NCI-H82 (cell line): ENCODE data around the gene ROBO2.
A peak's percentile ranks its signal among the peaks of the same experiment; 100 is the strongest.
"Not testable (repeated sequence)": the region's sequence is repeated elsewhere in the genome, so short reads cannot be mapped to it uniquely, and the experiment has no call there.

Source experiments
- DNase-seq: peaks from one replicate; lab custom pipeline; 2025; lab: John Stamatoyannopoulos, UW

ROBO2 gene

GRCh38 chr3:77326586-77326985 is 286.7 kb downstream of the ROBO2 start:
- DNase-seq: peak; percentile 90

- no peak for DNase-seq
These were observed 288.8 kb downstream of the ROBO2 start for GRCh38 chr3:77328690-77329089.

- no peak for DNase-seq
These were observed 289.2 kb downstream of the ROBO2 start for GRCh38 chr3:77329116-77329515.

GRCh38 chr3:77338195-77338594 is 298.3 kb downstream of the ROBO2 start:
- DNase-seq: no peak

GRCh38 chr3:77342027-77342426 is 302.1 kb downstream of the ROBO2 start:
- DNase-seq: no peak

GRCh38 chr3:77342688-77343087 is 302.8 kb downstream of the ROBO2 start:
- DNase-seq: no peak

GRCh38 chr3:77345009-77345408 is 305.1 kb downstream of the ROBO2 start:
- DNase-seq: no peak

GRCh38 chr3:77348244-77348855 is 308.5 kb downstream of the ROBO2 start:
- DNase-seq: peak; percentile 10

GRCh38 chr3:77354958-77355357 is 315.1 kb downstream of the ROBO2 start:
- no peak for DNase-seq

GRCh38 chr3:77362936-77363335 is 323.0 kb downstream of the ROBO2 start:
- DNase-seq: no peak

GRCh38 chr3:77365152-77365551 is 325.3 kb downstream of the ROBO2 start:
- DNase-seq: no peak

- DNase-seq: peak; percentile 7
These were observed 330.5 kb downstream of the ROBO2 start for GRCh38 chr3:77370413-77370812.

GRCh38 chr3:77372018-77372417 is 332.1 kb downstream of the ROBO2 start:
- no peak for DNase-seq

- DNase-seq: peak; percentile 29
These were observed 332.9 kb downstream of the ROBO2 start for GRCh38 chr3:77372634-77373346.

GRCh38 chr3:77373619-77374018 is 333.7 kb downstream of the ROBO2 start:
- DNase-seq: no peak

GRCh38 chr3:77376511-77376910 is 336.6 kb downstream of the ROBO2 start:
- no peak for DNase-seq

- no peak for DNase-seq
These were observed 337.8 kb downstream of the ROBO2 start for GRCh38 chr3:77377717-77378116.

GRCh38 chr3:77380136-77380535 is 340.2 kb downstream of the ROBO2 start:
- DNase-seq: no peak

GRCh38 chr3:77381431-77381830 is 341.5 kb downstream of the ROBO2 start:
- no peak for DNase-seq

GRCh38 chr3:77392181-77392580 is 352.3 kb downstream of the ROBO2 start:
- DNase-seq: peak; percentile 77

- no peak for DNase-seq
These were observed 354.1 kb downstream of the ROBO2 start for GRCh38 chr3:77394046-77394445.

GRCh38 chr3:77404871-77405270 is 365.0 kb downstream of the ROBO2 start:
- DNase-seq: no peak

GRCh38 chr3:77407441-77407840 is 367.5 kb downstream of the ROBO2 start:
- peak; percentile 94 for DNase-seq

GRCh38 chr3:77410334-77410733 is 370.4 kb downstream of the ROBO2 start:
- DNase-seq: not testable (repeated sequence)
